Measurements from ENCODE around the gene GH1.

DNA sequence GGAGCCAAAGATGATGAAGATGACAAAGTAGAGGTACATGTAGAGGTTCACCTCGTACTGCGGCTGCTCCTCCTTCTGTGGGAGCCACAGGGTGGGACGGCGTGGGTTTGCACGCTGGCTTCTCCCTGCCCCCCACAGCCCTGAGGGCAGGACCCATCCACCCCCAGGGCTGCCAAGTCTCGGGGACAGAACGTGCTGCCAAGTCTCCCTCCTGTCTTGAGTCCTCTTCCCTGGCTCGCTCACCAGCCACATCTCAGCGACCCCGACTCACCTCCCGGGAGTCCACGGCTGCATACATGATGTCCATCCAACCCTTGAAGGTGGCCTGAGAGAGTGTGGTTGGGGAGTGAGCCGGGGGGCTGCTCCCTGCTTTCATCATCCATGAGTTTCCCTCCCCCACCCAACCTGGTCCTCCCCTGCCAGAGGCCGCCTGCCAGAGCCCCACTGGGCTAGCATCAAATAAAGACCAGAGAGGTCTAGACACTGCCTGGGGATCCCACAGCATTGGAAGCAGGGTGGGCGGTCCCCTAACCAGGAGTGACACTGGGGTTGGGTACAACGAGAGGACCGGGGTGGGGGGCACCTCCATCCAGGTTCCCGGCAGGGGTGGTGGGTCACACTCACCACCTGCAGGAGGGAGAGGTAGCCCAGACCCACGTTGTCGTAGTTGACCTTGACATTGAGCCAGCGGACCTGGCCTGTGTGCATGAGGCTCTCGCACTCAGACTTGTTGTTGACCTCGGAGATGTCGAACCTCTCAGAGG, 26.3 kb upstream of the GH1 start:
- TF ChIP-seq, protein P1, sequence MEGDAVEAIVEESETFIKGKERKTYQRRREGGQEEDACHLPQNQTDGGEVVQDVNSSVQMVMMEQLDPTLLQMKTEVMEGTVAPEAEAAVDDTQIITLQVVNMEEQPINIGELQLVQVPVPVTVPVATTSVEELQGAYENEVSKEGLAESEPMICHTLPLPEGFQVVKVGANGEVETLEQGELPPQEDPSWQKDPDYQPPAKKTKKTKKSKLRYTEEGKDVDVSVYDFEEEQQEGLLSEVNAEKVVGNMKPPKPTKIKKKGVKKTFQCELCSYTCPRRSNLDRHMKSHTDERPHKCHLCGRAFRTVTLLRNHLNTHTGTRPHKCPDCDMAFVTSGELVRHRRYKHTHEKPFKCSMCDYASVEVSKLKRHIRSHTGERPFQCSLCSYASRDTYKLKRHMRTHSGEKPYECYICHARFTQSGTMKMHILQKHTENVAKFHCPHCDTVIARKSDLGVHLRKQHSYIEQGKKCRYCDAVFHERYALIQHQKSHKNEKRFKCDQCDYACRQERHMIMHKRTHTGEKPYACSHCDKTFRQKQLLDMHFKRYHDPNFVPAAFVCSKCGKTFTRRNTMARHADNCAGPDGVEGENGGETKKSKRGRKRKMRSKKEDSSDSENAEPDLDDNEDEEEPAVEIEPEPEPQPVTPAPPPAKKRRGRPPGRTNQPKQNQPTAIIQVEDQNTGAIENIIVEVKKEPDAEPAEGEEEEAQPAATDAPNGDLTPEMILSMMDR (IDR thresholded peaks at IDR 0.05 in 8 of 11, conservative IDR thresholded peaks at IDR 0.05 in 3 of 11), result no peak
- no peak for TF ChIP-seq POLR2A (IDR thresholded peaks at IDR 0.05)

Data from spleen (tissue), 7 donors.